Type B pancreatic cell (in vitro differentiated cells): ENCODE measurements around the gene PPP2CA. TPM values are rescaled to one million over a fixed set of nuclear protein-coding genes. Genes with fewer than 3 reads are reported as not detected.

Source experiments
- DNase-seq: peaks from one replicate; pipeline ENCODE4 v3.0.0; 2021; ENCODE audit warnings: mixed read lengths; ENCODE audit not compliant: unreplicated experiment; ENCODE audit errors: extremely low spot score
- H3K27ac Mint-ChIP-seq: 2 replicates; pipeline ENCODE4 v1.8.0; 2021; ENCODE audit warnings: mild to moderate bottlenecking, mixed read lengths
- H3K27me3 Mint-ChIP-seq: 2 replicates; pipeline ENCODE4 v1.8.0; 2021; ENCODE audit warnings: mixed read lengths
- H3K36me3 Mint-ChIP-seq: 2 replicates; pipeline ENCODE4 v1.8.0; 2021; ENCODE audit warnings: mixed read lengths
- H3K4me1 Mint-ChIP-seq: one replicate; pipeline ENCODE4 v1.8.0; 2021; ENCODE audit warnings: mixed read lengths; ENCODE audit not compliant: unreplicated experiment
- H3K4me3 Mint-ChIP-seq: 2 replicates; pipeline ENCODE4 v1.8.0; 2021; ENCODE audit warnings: mild to moderate bottlenecking, mixed read lengths
- H3K9me3 Mint-ChIP-seq: 2 replicates; pipeline ENCODE4 v1.8.0; 2021; ENCODE audit warnings: mixed read lengths
- CTCF ChIP-seq: fragments of 200-600 bp; sonication (generic); conservative IDR thresholded peaks from 2 replicates; pipeline ENCODE4 v1.5.0; 2021; ENCODE audit warnings: antibody characterized with exemption, mild to moderate bottlenecking
- total RNA-seq: library from RNA; stranded (reverse); gene quantifications from 2 replicates; pipeline ENCODE4 v1.2.1, GENCODE V29; 2021; ENCODE audit warnings: low replicate concordance

The PPP2CA gene
- total RNA-seq, 1 donor from 2014 or later: 152 TPM

GRCh38 chr5:134236820-134237219 lies 10.9 kb upstream of the PPP2CA start:
- H3K36me3 Mint-ChIP-seq: no peaks in the 10 kb centered on the region
- no peak for DNase-seq
- no peak overlapping the region for H3K27ac Mint-ChIP-seq
- TF ChIP-seq CTCF: no peak
- no peak overlapping the region for H3K4me3 Mint-ChIP-seq
- no peaks in the 10 kb centered on the region for H3K9me3 Mint-ChIP-seq
- H3K4me1 Mint-ChIP-seq: peaks cover 13% of the 10 kb centered on the region
- H3K27me3 Mint-ChIP-seq: peaks cover 4% of the 10 kb centered on the region

- peaks cover 13% of the 10 kb centered on the region for H3K4me1 Mint-ChIP-seq
- peaks cover 4% of the 10 kb centered on the region for H3K27me3 Mint-ChIP-seq
- no peak overlapping the region for H3K27ac Mint-ChIP-seq
- H3K9me3 Mint-ChIP-seq: no peaks in the 10 kb centered on the region
- H3K4me3 Mint-ChIP-seq: no peak overlapping the region
- TF ChIP-seq CTCF: no peak
- H3K36me3 Mint-ChIP-seq: no peaks in the 10 kb centered on the region
- no peak for DNase-seq
These were observed 10.4 kb upstream of the PPP2CA start for GRCh38 chr5:134236318-134236717.

- no peak for TF ChIP-seq CTCF
- no peaks in the 10 kb centered on the region for H3K9me3 Mint-ChIP-seq
- peaks cover 18% of the 10 kb centered on the region for H3K4me1 Mint-ChIP-seq
- H3K36me3 Mint-ChIP-seq: peaks cover 11% of the 10 kb centered on the region
- no peak overlapping the region for H3K4me3 Mint-ChIP-seq
- H3K27me3 Mint-ChIP-seq: no peaks in the 10 kb centered on the region
- H3K27ac Mint-ChIP-seq: no peak overlapping the region
- DNase-seq: no peak
These were observed 2.8 kb upstream of the PPP2CA start for GRCh38 chr5:134228624-134229023.

GRCh38 chr5:134227776-134228175 lies 1.9 kb upstream of the PPP2CA start:
- Mint-ChIP-seq H3K27me3 (no peaks in the 10 kb centered on the region), H3K36me3 (peaks cover 14% of the 10 kb centered on the region), H3K27ac (peak overlapping the region; percentile 99), H3K9me3 (no peaks in the 10 kb centered on the region), H3K4me3 (peak overlapping the region; percentile 87), H3K4me1 (peaks cover 22% of the 10 kb centered on the region)
- no peak for DNase-seq
- no peak for TF ChIP-seq CTCF

- H3K4me1 Mint-ChIP-seq: peaks cover 28% of the 10 kb centered on the region
- TF ChIP-seq CTCF: no peak
- DNase-seq: no peak
- H3K36me3 Mint-ChIP-seq: peaks cover 14% of the 10 kb centered on the region
- H3K27ac Mint-ChIP-seq: peak overlapping the region; percentile 99
- no peaks in the 10 kb centered on the region for H3K27me3 Mint-ChIP-seq
- no peaks in the 10 kb centered on the region for H3K9me3 Mint-ChIP-seq
- peak overlapping the region; percentile 87 for H3K4me3 Mint-ChIP-seq
These were observed 1.4 kb upstream of the PPP2CA start for GRCh38 chr5:134227259-134227658.
